Fibroblast of the aortic adventitia (primary cell): ENCODE results near the gene FASN. TPM values are rescaled to one million over a fixed set of nuclear protein-coding genes. Genes with fewer than 3 reads are reported as not detected.

ENCODE experiments used
- DNase-seq: peaks from one replicate; pipeline ENCODE4 v3.0.0-alpha.2; 2010; ENCODE audit warnings: low read depth
- H3K4me3 ChIP-seq: 2 replicates; pipeline ENCODE4 v1.5.1; 2011; ENCODE audit warnings: low read depth, mild to moderate bottlenecking, control low read depth, low read length, moderate library complexity
- CTCF ChIP-seq: IDR thresholded peaks from 2 replicates; pipeline ENCODE4 v1.5.1; 2011; ENCODE audit warnings: mild to moderate bottlenecking, low read length, control low read depth, inconsistent platforms; ENCODE audit not compliant: insufficient read depth
- total RNA-seq: library from RNA; depleted of rRNA; stranded (reverse); fragments of >200 nt; gene quantifications from 2 replicates; pipeline ENCODE4 v1.2.3, GENCODE V29; 2012; ENCODE audit warnings: low replicate concordance

FASN gene
- total RNA-seq, 1 donor = 65.2 TPM

DNA sequence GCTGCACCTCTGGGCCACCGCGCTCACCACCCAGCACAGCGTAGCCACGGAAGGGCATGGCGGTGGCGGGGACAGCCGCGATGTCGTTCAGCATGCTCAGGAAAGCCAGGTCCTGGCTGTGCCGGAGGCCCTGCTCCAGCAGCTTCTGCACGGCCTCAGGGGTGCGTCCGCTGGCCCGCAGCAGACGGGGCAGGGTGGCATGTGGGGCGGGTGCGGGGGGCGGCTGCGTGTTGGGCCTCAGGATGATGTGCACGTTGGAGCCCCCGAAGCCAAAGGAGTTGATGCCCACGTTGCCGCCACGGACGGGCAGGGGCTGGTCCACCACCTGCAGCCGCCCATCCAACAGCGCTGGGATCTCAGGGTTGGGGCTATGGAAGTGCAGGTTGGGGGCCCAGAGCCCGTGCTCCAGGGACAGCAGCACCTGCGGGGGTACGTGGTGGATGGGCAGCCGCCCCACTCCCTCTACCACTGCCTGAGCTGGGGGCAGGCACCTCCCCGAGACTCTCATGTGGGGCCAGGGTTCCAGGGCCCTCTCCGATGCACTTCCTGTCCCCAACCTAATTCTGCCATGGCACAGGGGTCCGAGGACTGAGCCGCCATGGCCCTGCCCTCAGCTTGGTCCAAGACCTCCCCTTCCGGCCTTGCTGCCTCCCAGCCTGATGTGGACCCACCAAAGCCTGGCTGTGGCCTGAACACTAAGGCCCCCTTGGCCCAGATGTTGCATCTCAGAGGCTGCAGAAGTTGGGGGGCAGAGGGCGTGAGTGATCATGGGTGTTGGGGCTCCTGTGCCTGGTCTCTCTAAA, 6.6 kb downstream of the FASN start:
- no peak for TF ChIP-seq CTCF
- DNase-seq = no peak
- H3K4me3 ChIP-seq = no peak overlapping the region

DNA sequence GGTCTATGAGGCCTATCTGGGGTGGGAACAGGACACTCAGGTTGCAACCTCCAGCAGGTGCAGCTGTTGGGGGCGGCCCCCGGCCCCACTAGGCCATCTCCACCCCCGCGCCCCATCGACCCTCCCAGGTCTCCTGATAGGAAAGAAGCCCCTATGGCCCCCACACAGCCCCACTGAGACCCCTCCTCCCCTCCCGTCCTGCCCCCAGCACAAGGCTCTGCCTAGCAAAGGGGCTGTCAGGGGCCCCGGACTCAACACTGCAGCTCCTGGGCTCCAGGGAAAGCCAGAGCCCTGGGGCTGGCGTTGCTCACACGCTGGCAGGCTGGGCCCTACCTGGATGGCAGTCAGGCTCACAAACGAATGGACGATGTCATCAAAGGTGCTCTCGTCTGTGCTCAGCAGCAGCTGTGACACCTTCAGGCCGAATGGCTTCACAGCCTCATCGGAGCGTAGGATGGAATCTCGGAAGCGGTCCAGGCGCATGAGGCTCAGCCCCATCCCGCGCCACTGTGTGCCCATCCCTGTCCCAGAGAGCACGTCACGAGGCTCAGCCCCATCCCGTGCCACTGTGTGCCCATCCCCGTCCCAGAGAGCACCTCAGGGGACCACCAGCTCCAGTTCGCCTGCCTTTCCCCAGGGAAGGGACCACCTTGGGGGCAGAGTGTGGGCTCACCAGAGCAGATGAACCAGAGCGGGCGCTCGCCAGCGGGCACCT, 7.3 kb downstream of the FASN start:
- no peak for TF ChIP-seq CTCF
- H3K4me3 ChIP-seq = no peak overlapping the region
- no peak for DNase-seq

DNA sequence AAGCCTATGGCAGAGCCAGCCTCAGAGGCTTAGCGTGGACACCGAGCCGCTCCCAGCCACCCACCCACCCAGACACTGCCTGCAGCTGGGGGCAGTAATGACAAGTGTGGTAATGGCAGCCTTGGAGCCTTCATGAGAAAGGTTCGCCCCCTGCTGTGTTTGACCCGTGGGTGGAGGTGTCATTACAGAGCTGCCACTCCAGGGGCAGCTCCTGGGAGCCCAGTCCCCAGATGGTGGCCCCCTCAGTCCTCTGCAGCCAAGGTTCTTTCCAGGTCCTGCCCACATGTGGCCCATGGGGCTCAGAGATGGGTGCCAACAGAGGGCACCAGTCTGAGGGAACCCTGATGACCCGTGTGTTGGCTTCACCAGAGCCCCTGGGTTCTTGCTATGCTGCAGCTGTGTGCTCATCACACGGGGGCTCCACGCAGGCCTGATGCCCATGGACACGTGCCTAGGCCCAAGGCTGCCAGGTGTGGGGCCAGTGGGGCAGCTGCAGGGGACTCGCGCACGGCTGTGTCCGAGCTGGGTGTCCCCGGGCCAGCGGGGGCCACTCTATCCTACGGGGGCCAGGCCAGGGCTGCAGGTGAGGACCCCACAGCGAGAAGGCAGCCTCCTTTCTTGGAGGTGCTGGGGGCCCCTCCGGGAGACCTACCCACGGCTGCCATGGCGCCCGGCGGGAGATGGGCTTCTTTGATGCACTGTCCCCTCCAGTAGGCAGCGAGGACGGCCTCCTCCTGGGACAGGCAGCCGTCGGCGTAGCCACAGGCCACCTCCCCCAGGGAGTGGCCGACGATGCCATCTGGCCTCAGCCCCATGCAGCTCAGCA, 8.1 kb downstream of the FASN start:
- no peak for DNase-seq
- H3K4me3 ChIP-seq = no peak overlapping the region
- TF ChIP-seq CTCF = no peak

DNA sequence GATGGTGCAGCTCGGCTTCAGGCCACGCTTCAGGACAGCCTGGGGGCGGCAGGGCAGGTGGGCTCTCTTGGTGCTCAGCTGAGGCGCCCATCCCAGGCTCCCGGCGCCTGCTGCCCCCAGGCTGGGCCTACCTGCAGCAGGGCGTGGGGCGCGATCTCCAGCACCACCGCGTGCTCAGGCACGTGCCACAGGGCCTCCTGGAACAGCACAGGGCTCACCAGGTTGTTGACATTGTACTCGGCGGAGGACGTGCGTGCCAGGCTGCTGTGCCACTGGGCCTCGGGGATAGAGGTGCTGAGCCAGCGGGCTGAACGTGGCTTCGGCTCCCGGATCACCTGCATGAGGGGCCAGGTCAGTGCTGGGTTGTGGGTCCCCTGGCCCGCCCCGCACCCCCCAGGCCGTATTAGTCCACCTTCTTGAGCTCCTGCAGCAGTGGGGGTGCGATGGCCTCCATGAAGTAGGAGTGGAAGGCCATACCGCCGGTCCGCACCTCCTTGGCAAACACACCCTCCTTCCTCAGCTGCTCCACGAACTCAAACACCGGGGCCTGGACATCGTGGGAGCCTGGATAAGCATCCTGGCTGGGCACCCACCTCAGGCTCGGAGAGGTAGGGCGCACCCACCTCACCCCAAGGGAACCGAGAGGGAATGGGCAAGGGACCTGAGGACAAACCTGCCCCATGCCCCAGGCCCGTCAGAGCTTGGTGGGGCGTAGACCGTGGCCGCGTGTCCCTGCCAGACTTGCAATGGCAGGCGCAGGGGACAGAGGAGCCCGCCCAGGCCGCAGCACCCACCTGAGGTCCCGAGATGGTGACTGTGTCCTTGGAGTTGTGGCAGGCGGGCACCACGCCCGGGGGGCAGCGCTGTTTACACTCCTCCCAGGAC, 9.0 kb downstream of the FASN start:
- H3K4me3 ChIP-seq = no peak overlapping the region
- DNase-seq = no peak
- no peak for TF ChIP-seq CTCF

- DNase-seq = no peak
- TF ChIP-seq CTCF = no peak
- no peak overlapping the region for H3K4me3 ChIP-seq
Observed at GRCh38 chr17:82087961-82088837, 9.8 kb downstream of the FASN start.
